PC-9 (cell line): ENCODE measurements around the gene SPEN.

Experiments used
- CTCF ChIP-seq: fragments of 200-600 bp; sonication (generic); conservative IDR thresholded peaks from 2 replicates; pipeline ENCODE4 v1.6.1; 2017; ENCODE audit warnings: mixed run types, antibody characterized with exemption, mild to moderate bottlenecking, moderate library complexity
- EZH2 ChIP-seq: fragments of 200-600 bp; sonication (generic); IDR thresholded peaks from 2 replicates; pipeline ENCODE4 v1.8.0; 2017; ENCODE audit warnings: antibody characterized with exemption, low read depth

DNA sequence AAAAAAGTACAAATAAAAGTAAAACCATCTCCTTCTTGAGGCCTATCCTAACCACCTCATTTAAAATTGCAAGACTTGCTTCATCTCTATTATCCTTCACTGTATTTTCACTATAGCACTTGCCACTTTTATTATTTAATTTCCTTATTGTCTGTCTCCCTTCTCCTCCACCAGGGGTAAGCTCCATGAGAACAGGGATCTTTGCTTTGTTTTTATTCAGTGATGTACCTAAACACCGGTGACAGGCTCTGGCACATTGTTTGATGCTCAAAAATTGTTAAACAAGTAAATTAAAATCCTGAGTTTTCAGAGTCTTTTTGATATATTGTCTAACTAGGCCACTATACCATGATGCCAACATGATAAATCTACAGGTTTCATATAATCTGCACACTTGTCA, 17.2 kb upstream of the SPEN start:
- no peak for TF ChIP-seq CTCF
- no peak for TF ChIP-seq EZH2
